Left kidney (tissue), 2 donors: ENCODE measurements around the gene NPR3. TPM values are rescaled to one million over a fixed set of nuclear protein-coding genes. Genes with fewer than 3 reads are reported as not detected.
"Not testable (repeated sequence)": the region's sequence is repeated elsewhere in the genome, so short reads cannot be mapped to it uniquely, and the experiment has no call there.

Experiments
- DNase-seq: peaks from one replicate; pipeline ENCODE4 v3.0.0-alpha.2; 2013
- polyA plus RNA-seq: library from polyadenylated mRNA; unstranded; fragments of 120-200 nt; gene quantifications from one replicate; pipeline ENCODE4 v1.2.1, GENCODE V29; 2013; ENCODE audit not compliant: insufficient read length

NPR3 gene
- polyA plus RNA-seq, 1 donor, result 34.5 TPM

- no peak for DNase-seq
Measured at GRCh38 chr5:32765266-32765665, 54.1 kb downstream of the NPR3 start.

GRCh38 chr5:32767948-32768467 lies 56.9 kb downstream of the NPR3 start:
- DNase-seq, result no peak

- DNase-seq, result no peak
Measured at GRCh38 chr5:32769711-32770110, 58.6 kb downstream of the NPR3 start.

- DNase-seq, result no peak
Measured at GRCh38 chr5:32770444-32770843, 59.3 kb downstream of the NPR3 start.

GRCh38 chr5:32771037-32771436 lies 59.9 kb downstream of the NPR3 start:
- no peak for DNase-seq

GRCh38 chr5:32773944-32774343 lies 62.8 kb downstream of the NPR3 start:
- DNase-seq, result no peak

GRCh38 chr5:32776200-32776599 lies 65.1 kb downstream of the NPR3 start:
- no peak for DNase-seq

GRCh38 chr5:32777222-32777621 lies 66.1 kb downstream of the NPR3 start:
- DNase-seq, result no peak

GRCh38 chr5:32777733-32778132 lies 66.6 kb downstream of the NPR3 start:
- no peak for DNase-seq

- no peak for DNase-seq
Measured at GRCh38 chr5:32778403-32778802, 67.3 kb downstream of the NPR3 start.

- DNase-seq, result no peak
Measured at GRCh38 chr5:32779754-32780415, 68.8 kb downstream of the NPR3 start.

- DNase-seq, result no peak
Measured at GRCh38 chr5:32780508-32780919, 69.4 kb downstream of the NPR3 start.

GRCh38 chr5:32783661-32784060 lies 72.5 kb downstream of the NPR3 start:
- no peak for DNase-seq

GRCh38 chr5:32785611-32786254 lies 74.6 kb downstream of the NPR3 start:
- DNase-seq, result no peak

GRCh38 chr5:32786311-32786710 lies 75.2 kb downstream of the NPR3 start:
- DNase-seq, result no peak

- no peak for DNase-seq
Measured at GRCh38 chr5:32790411-32790951, 79.4 kb downstream of the NPR3 start.

- DNase-seq, result no peak
Measured at GRCh38 chr5:32791536-32792243, 80.6 kb downstream of the NPR3 start.

- no peak for DNase-seq
Measured at GRCh38 chr5:32794086-32794485, 83.0 kb downstream of the NPR3 start.

- DNase-seq, result no peak
Measured at GRCh38 chr5:32802764-32803163, 91.6 kb downstream of the NPR3 start.

- no peak for DNase-seq
Measured at GRCh38 chr5:32803656-32804055, 92.5 kb downstream of the NPR3 start.

- DNase-seq, result not testable (repeated sequence)
Measured at GRCh38 chr5:32805462-32805861, 94.3 kb downstream of the NPR3 start.

- DNase-seq, result no peak
Measured at GRCh38 chr5:32805971-32806638, 95.0 kb downstream of the NPR3 start.
